H9 (cell line): ENCODE data around the gene ACMSD. TPM values are rescaled to one million over a fixed set of nuclear protein-coding genes. Genes with fewer than 3 reads are reported as not detected.

Experiments
- DNase-seq: peaks from one replicate; pipeline ENCODE4 v3.0.0-alpha.2; 2017
- H2AFZ ChIP-seq: one replicate; pipeline ENCODE4 v1.6.1; 2013; ENCODE audit warnings: mild to moderate bottlenecking, low read length, control low read depth, moderate library complexity
- H2AK5ac ChIP-seq: 2 replicates; pipeline ENCODE4 v1.6.1; 2013; ENCODE audit warnings: low read length, control low read depth, mixed read lengths; ENCODE audit not compliant: insufficient read length
- H2BK120ac ChIP-seq: one replicate; pipeline ENCODE4 v1.6.1; 2013; ENCODE audit warnings: low read depth, mild to moderate bottlenecking, low read length, control low read depth, inconsistent platforms; ENCODE audit not compliant: poor library complexity, severe bottlenecking
- H2BK12ac ChIP-seq: 2 replicates; pipeline ENCODE4 v1.6.1; 2013; ENCODE audit warnings: low read length, control low read depth, mixed read lengths, low read depth; ENCODE audit not compliant: insufficient read length
- H2BK15ac ChIP-seq: 2 replicates; pipeline ENCODE4 v1.6.1; 2013; ENCODE audit warnings: low read depth, low read length, control low read depth
- H2BK20ac ChIP-seq: one replicate; pipeline ENCODE4 v1.6.1; 2013; ENCODE audit warnings: low read depth, mild to moderate bottlenecking, low read length, control low read depth, inconsistent platforms; ENCODE audit not compliant: poor library complexity, severe bottlenecking
- H2BK5ac ChIP-seq: 2 replicates; pipeline ENCODE4 v1.6.1; 2013; ENCODE audit warnings: low read length, control low read depth, mixed read lengths; ENCODE audit not compliant: insufficient read length
- H3K14ac ChIP-seq: 2 replicates; pipeline ENCODE4 v1.6.1; 2013; ENCODE audit warnings: low read length, control low read depth; ENCODE audit not compliant: insufficient read depth
- H3K18ac ChIP-seq: 2 replicates; pipeline ENCODE4 v1.6.1; 2013; ENCODE audit warnings: low read depth, mild to moderate bottlenecking, mixed read lengths, low read length, control low read depth; ENCODE audit not compliant: insufficient read length
- H3K23ac ChIP-seq: 2 replicates; pipeline ENCODE4 v1.6.1; 2013; ENCODE audit warnings: low read length, control low read depth, mixed read lengths, low read depth; ENCODE audit not compliant: insufficient read length
- H3K23me2 ChIP-seq: 2 replicates; pipeline ENCODE4 v1.6.1; 2013; ENCODE audit warnings: low read depth, mild to moderate bottlenecking, mixed read lengths, low read length, control low read depth; ENCODE audit not compliant: insufficient read length, poor library complexity, severe bottlenecking
- H3K27ac ChIP-seq: 2 replicates; pipeline ENCODE4 v1.5.1; 2013; ENCODE audit warnings: low read length, control low read depth, mixed read lengths, low read depth; ENCODE audit not compliant: insufficient read length
- H3K27me3 ChIP-seq: 2 replicates; pipeline ENCODE4 v1.6.1; 2013; ENCODE audit warnings: low read length, control low read depth, inconsistent platforms; ENCODE audit not compliant: insufficient read depth
- H3K4ac ChIP-seq: 2 replicates; pipeline ENCODE4 v1.6.1; 2013; ENCODE audit warnings: low read depth, mild to moderate bottlenecking, control low read depth, inconsistent platforms, low read length, moderate library complexity
- H3K4me1 ChIP-seq: 2 replicates; pipeline ENCODE4 v1.6.1; 2013; ENCODE audit warnings: low read length, control low read depth, inconsistent platforms; ENCODE audit not compliant: insufficient read depth
- H3K4me2 ChIP-seq: 2 replicates; pipeline ENCODE4 v1.6.1; 2013; ENCODE audit warnings: low read length, control low read depth, mixed read lengths; ENCODE audit not compliant: insufficient read length, insufficient read depth
- H3K56ac ChIP-seq: 2 replicates; pipeline ENCODE4 v1.6.1; 2013; ENCODE audit warnings: low read depth, mild to moderate bottlenecking, mixed read lengths, low read length, control low read depth; ENCODE audit not compliant: insufficient read length
- H3K79me1 ChIP-seq: 2 replicates; pipeline ENCODE4 v1.6.1; 2013; ENCODE audit warnings: low read depth, mild to moderate bottlenecking, moderate library complexity, low read length, control low read depth, inconsistent platforms; ENCODE audit not compliant: insufficient read depth, poor library complexity, severe bottlenecking
- H3K79me2 ChIP-seq: 2 replicates; pipeline ENCODE4 v1.6.1; 2013; ENCODE audit warnings: low read length, control low read depth, inconsistent platforms; ENCODE audit not compliant: insufficient read depth
- H3K9ac ChIP-seq: 2 replicates; pipeline ENCODE4 v1.6.1; 2013; ENCODE audit warnings: low read length, control low read depth, mixed read lengths; ENCODE audit not compliant: insufficient read length; ENCODE audit errors: extremely low read depth
- H3K9me3 ChIP-seq: one replicate; pipeline ENCODE4 v1.6.1; 2013; ENCODE audit warnings: low read depth, low read length, inconsistent platforms; ENCODE audit not compliant: control insufficient read depth
- H3T11ph ChIP-seq: one replicate; pipeline ENCODE4 v1.6.1; 2013; ENCODE audit warnings: mild to moderate bottlenecking, low read length, control low read depth, inconsistent platforms
- H4K20me1 ChIP-seq: one replicate; pipeline ENCODE4 v1.6.1; 2013; ENCODE audit not compliant: control insufficient read depth, insufficient read length, insufficient read depth
- H4K5ac ChIP-seq: 2 replicates; pipeline ENCODE4 v1.6.1; 2013; ENCODE audit warnings: low read depth, mild to moderate bottlenecking, mixed read lengths, low read length, control low read depth; ENCODE audit not compliant: insufficient read length
- H4K8ac ChIP-seq: replicated peaks from 2 replicates; pipeline ENCODE4 v1.6.1; 2013; ENCODE audit warnings: low read length, control low read depth, mixed read lengths, low read depth; ENCODE audit not compliant: insufficient read length
- H4K91ac ChIP-seq: 2 replicates; pipeline ENCODE4 v1.6.1; 2013; ENCODE audit warnings: low read depth, mild to moderate bottlenecking, moderate library complexity, mixed read lengths, low read length, control low read depth; ENCODE audit not compliant: insufficient read length
- H3K27ac Mint-ChIP-seq, 3 experiments: 2 replicates in 2 of 3; 3 replicates in 1 of 3; pipeline ENCODE4 v1.8.0; 2020 to 2021; ENCODE audit warnings: mixed read lengths in 3 of 3, mild to moderate bottlenecking in 1 of 3, moderate library complexity in 1 of 3
- H3K27me3 Mint-ChIP-seq: 2 replicates; pipeline ENCODE4 v1.8.0; 2021; ENCODE audit warnings: low read depth, mild to moderate bottlenecking, moderate library complexity, mixed read lengths
- H3K36me3 Mint-ChIP-seq, 3 experiments: 2 replicates in 2 of 3; 3 replicates in 1 of 3; pipeline ENCODE4 v1.8.0; 2020 to 2021; ENCODE audit warnings: low read depth in 3 of 3, mixed read lengths in 3 of 3; ENCODE audit not compliant: insufficient read depth in 1 of 3
- H3K4me1 Mint-ChIP-seq, 2 experiments: 2 replicates each; pipeline ENCODE4 v1.8.0; 2020; ENCODE audit warnings: mixed read lengths in 2 of 2
- H3K4me3 Mint-ChIP-seq, 2 experiments: 2 replicates in 1 of 2; 3 replicates in 1 of 2; pipeline ENCODE4 v1.8.0; 2020 to 2021; ENCODE audit warnings: mild to moderate bottlenecking in 2 of 2, mixed read lengths in 2 of 2, moderate library complexity in 1 of 2
- H3K9me3 Mint-ChIP-seq, 2 experiments: 2 replicates in 1 of 2; 3 replicates in 1 of 2; pipeline ENCODE4 v1.8.0; 2020; ENCODE audit warnings: mild to moderate bottlenecking in 2 of 2, mixed read lengths in 2 of 2, moderate library complexity in 1 of 2
- WGBS: extraction: QIAGEN DNeasy Blood & Tissue Kit; methylation state at CpG from one replicate; pipeline ENCODE4 v1.1.7; 2013; ENCODE audit warnings: missing lambda C conversion rate, low lambda C conversion rate, mixed read lengths; ENCODE audit not compliant: insufficient read length; ENCODE audit errors: extremely low coverage; 5-methylcytosine and 5-hydroxymethylcytosine counted together
- total RNA-seq: library from RNA; stranded (reverse); gene quantifications from 2 replicates; pipeline ENCODE4 v1.2.1, GENCODE V29; 2021
- TF ChIP-seq, protein P1 (sequence below): fragments of 200-600 bp; sonication (generic); conservative IDR thresholded peaks from 3 replicates; pipeline ENCODE4 v1.8.0; 2021; ENCODE audit warnings: antibody characterized with exemption, mild to moderate bottlenecking

ACMSD gene
- total RNA-seq, 1 experiment from 2014 or later = not detected

- no peak overlapping the region for H2BK5ac ChIP-seq
- TF ChIP-seq, protein P1, sequence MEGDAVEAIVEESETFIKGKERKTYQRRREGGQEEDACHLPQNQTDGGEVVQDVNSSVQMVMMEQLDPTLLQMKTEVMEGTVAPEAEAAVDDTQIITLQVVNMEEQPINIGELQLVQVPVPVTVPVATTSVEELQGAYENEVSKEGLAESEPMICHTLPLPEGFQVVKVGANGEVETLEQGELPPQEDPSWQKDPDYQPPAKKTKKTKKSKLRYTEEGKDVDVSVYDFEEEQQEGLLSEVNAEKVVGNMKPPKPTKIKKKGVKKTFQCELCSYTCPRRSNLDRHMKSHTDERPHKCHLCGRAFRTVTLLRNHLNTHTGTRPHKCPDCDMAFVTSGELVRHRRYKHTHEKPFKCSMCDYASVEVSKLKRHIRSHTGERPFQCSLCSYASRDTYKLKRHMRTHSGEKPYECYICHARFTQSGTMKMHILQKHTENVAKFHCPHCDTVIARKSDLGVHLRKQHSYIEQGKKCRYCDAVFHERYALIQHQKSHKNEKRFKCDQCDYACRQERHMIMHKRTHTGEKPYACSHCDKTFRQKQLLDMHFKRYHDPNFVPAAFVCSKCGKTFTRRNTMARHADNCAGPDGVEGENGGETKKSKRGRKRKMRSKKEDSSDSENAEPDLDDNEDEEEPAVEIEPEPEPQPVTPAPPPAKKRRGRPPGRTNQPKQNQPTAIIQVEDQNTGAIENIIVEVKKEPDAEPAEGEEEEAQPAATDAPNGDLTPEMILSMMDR = no peak
These were observed 23.7 kb downstream of the ACMSD start for GRCh38 chr2:134862069-134862468.

More at GRCh38 chr2:134862069-134862468, 23.7 kb downstream of the ACMSD start:
- Histone ChIP-seq H4K20me1 (no peaks in the 10 kb centered on the region), H4K8ac (no peak overlapping the region), H3K79me2 (no peaks in the 10 kb centered on the region), H3K27ac (no peak overlapping the region), H2AFZ (no peak overlapping the region), H3K4me1 (no peaks in the 10 kb centered on the region), H3K4me2 (no peak overlapping the region), H4K91ac (no peak overlapping the region), H3T11ph (no peak overlapping the region), H3K27me3 (no peaks in the 10 kb centered on the region), H2BK12ac (no peak overlapping the region), H3K9me3 (no peaks in the 10 kb centered on the region), H3K56ac (no peak overlapping the region), H2AK5ac (no peak overlapping the region), H3K18ac (no peak overlapping the region), H2BK15ac (no peak overlapping the region), H3K79me1 (no peaks in the 10 kb centered on the region), H4K5ac (no peak overlapping the region), H2BK20ac (no peak overlapping the region), H3K23me2 (no peaks in the 10 kb centered on the region), H2BK120ac (no peak overlapping the region), H3K14ac (no peak overlapping the region), H3K4ac (no peak overlapping the region), H3K9ac (no peak overlapping the region), H3K23ac (no peak overlapping the region)
- Mint-ChIP-seq H3K9me3 (no peaks in the 10 kb centered on the region), H3K27me3 (peaks cover 2% of the 10 kb centered on the region; the same call in 1 of the 2 replicates), H3K36me3 (no peaks in the 10 kb centered on the region), H3K4me1 (no peaks in the 10 kb centered on the region), H3K27ac (no peak overlapping the region), H3K4me3 (no peak overlapping the region)
- DNase-seq = no peak
- WGBS = no CpG with 5 or more reads among the region's 4 CpGs
